PC-9 (cell line): ENCODE measurements around the gene IL2RG. TPM values are rescaled to one million over a fixed set of nuclear protein-coding genes. Genes with fewer than 3 reads are reported as not detected.

Experiments
- BruUV-seq: library from RNA; stranded (reverse); fragments of 400-500 nt; replicated peaks from 2 replicates; lab custom pipeline; 2021; lab: Mats Ljungman, UMichigan
- CTCF ChIA-PET: fragments of 300-600 bp; sonication (Branson Sonifier 250); formaldehyde crosslinking; loops from one replicate; lab custom pipeline; 2022; ENCODE audit warnings: antibody characterized with exemption; lab: Charles Lee
- POLR2A ChIA-PET: fragments of 300-600 bp; sonication (Branson Sonifier 250); formaldehyde crosslinking; loops from one replicate; lab custom pipeline; 2022; ENCODE audit warnings: antibody characterized with exemption; ENCODE audit not compliant: unreplicated experiment; lab: Charles Lee
- DNase-seq, 2 experiments: peaks; one replicate each; pipeline versions ENCODE4 v3.0.0 to v3.0.0-alpha.2; 2015 to 2022; ENCODE audit warnings: mixed read lengths in 1 of 2
- H2AFZ ChIP-seq: fragments of 200-600 bp; sonication (generic); 2 replicates; pipeline ENCODE4 v1.8.1; 2017; ENCODE audit warnings: antibody characterized with exemption
- H3F3A ChIP-seq: fragments of 200-600 bp; sonication (generic); 2 replicates; pipeline ENCODE4 v1.8.1; 2017; ENCODE audit warnings: antibody characterized with exemption, mild to moderate bottlenecking, low read depth; ENCODE audit not compliant: insufficient read depth
- H3K27ac ChIP-seq: fragments of 200-600 bp; sonication (generic); 2 replicates; pipeline ENCODE4 v1.6.1; 2016; ENCODE audit warnings: mixed run types
- H3K27me3 ChIP-seq: fragments of 200-600 bp; sonication (generic); 2 replicates; pipeline ENCODE4 v1.6.1; 2016; ENCODE audit warnings: low read depth, mixed run types; ENCODE audit not compliant: insufficient read depth
- H3K36me3 ChIP-seq: fragments of 200-600 bp; sonication (generic); 2 replicates; pipeline ENCODE4 v1.6.1; 2016; ENCODE audit warnings: low read depth, mixed run types
- H3K4me1 ChIP-seq: fragments of 200-600 bp; sonication (generic); replicated peaks from 2 replicates; pipeline ENCODE4 v1.6.1; 2016; ENCODE audit warnings: mixed run types; ENCODE audit not compliant: insufficient read depth
- H3K4me2 ChIP-seq: fragments of 200-600 bp; sonication (generic); 2 replicates; pipeline ENCODE4 v1.6.1; 2017; ENCODE audit warnings: mixed run types
- H3K4me3 ChIP-seq: fragments of 200-600 bp; sonication (generic); 2 replicates; pipeline ENCODE4 v1.6.1; 2016; ENCODE audit warnings: mixed run types
- H3K79me2 ChIP-seq: fragments of 200-600 bp; sonication (generic); 2 replicates; pipeline ENCODE4 v1.6.1; 2017; ENCODE audit warnings: low read depth, mixed run types
- H3K9me2 ChIP-seq: fragments of 200-600 bp; sonication (generic); 2 replicates; pipeline ENCODE4 v1.8.1; 2017; ENCODE audit warnings: mild to moderate bottlenecking; ENCODE audit not compliant: insufficient read depth
- H3K9me3 ChIP-seq: fragments of 200-600 bp; sonication (generic); 2 replicates; pipeline ENCODE4 v1.8.1; 2016; ENCODE audit warnings: low read depth; ENCODE audit not compliant: insufficient read depth
- H4K20me1 ChIP-seq: fragments of 200-600 bp; sonication (generic); 2 replicates; pipeline ENCODE4 v1.8.1; 2017; ENCODE audit not compliant: insufficient read depth
- CTCF ChIP-seq: fragments of 200-600 bp; sonication (generic); conservative IDR thresholded peaks from 2 replicates; pipeline ENCODE4 v1.6.1; 2017; ENCODE audit warnings: mixed run types, antibody characterized with exemption, mild to moderate bottlenecking, moderate library complexity
- EZH2 ChIP-seq: fragments of 200-600 bp; sonication (generic); IDR thresholded peaks from 2 replicates; pipeline ENCODE4 v1.8.0; 2017; ENCODE audit warnings: antibody characterized with exemption, low read depth
- intact Hi-C: fragments of 100-400 bp; cut with micrococcal nuclease; formaldehyde crosslinking; loops from one replicate; pipeline ENCODE4 v1.10.0; 2022; ENCODE audit not compliant: unreplicated experiment
- total RNA-seq: library from RNA; stranded (reverse); gene quantifications from 2 replicates; pipeline ENCODE4 v1.2.3, GENCODE V29; 2021

The IL2RG gene
- total RNA-seq, 1 experiment from 2014 or later, result not detected

- Histone ChIP-seq H3K4me2 (no peak overlapping the region), H4K20me1 (no peaks in the 10 kb centered on the region), H3K4me1 (peaks cover 26% of the 10 kb centered on the region), H3K79me2 (peaks cover 19% of the 10 kb centered on the region), H2AFZ (no peak overlapping the region), H3K27ac (no peak overlapping the region), H3K27me3 (no peaks in the 10 kb centered on the region), H3K4me3 (no peak overlapping the region), H3K9me3 (no peaks in the 10 kb centered on the region), H3F3A (peaks cover 16% of the 10 kb centered on the region; the same call in 1 of the 2 replicates), H3K9me2 (no peaks in the 10 kb centered on the region), H3K36me3 (no peaks in the 10 kb centered on the region)
- ChIA-PET POLR2A (no interaction called here), CTCF (no interaction called here)
- DNase-seq, result no peak
- BruUV-seq, result no TSS peak
- TF ChIP-seq CTCF (no peak), EZH2 (no peak)
- intact Hi-C loops, result no loop called here
Observed at GRCh38 chrX:71070531-71070930, 40.8 kb downstream of the IL2RG start.

- H4K20me1 ChIP-seq, result no peaks in the 10 kb centered on the region
- H3K36me3 ChIP-seq, result no peaks in the 10 kb centered on the region
- H3K4me3 ChIP-seq, result peak within 1 kb of the TSS; percentile 87
- no peaks in the 10 kb centered on the region for H3K27me3 ChIP-seq
- ChIA-PET POLR2A (interaction anchor here (0.7 to 0.8 kb wide), 2 partner anchors 279 to 683 kb away, joined by 4 to 8 read pairs; no protein-coding TSS in a partner anchor), CTCF (interaction anchor here (0.6 kb wide), 1 partner anchor 584 kb away, joined by 3 read pairs; no protein-coding TSS in a partner anchor)
- H3K4me1 ChIP-seq, result peaks cover 21% of the 10 kb centered on the region
- peaks cover 8% of the 10 kb centered on the region; the same call in 1 of the 2 replicates for H3F3A ChIP-seq
- BruUV-seq, result no TSS peak
- TF ChIP-seq CTCF (no peak), EZH2 (no peak)
- intact Hi-C loops, result no loop called here
- no peaks in the 10 kb centered on the region for H3K9me3 ChIP-seq
- peaks cover 21% of the 10 kb centered on the region for H3K79me2 ChIP-seq
- H3K4me2 ChIP-seq, result peak within 1 kb of the TSS; percentile 86
- peak within 1 kb of the TSS; percentile 98 for H2AFZ ChIP-seq
- no peaks in the 10 kb centered on the region for H3K9me2 ChIP-seq
- peak; percentile 84 to 92 for DNase-seq
- H3K27ac ChIP-seq, result peak within 1 kb of the TSS; percentile 49
Observed at GRCh38 chrX:71068044-71068918, 43.1 kb downstream of the IL2RG start, which contains the start of gene SNX12. Gene SNX12 (minus strand): TSS chrX:71068334. CDS start chrX:71068306, 28 bp downstream.

GRCh38 chrX:71067712-71068043 lies 43.7 kb downstream of the IL2RG start:
- BruUV-seq, result no TSS peak
- Histone ChIP-seq H3K4me1 (peaks cover 17% of the 10 kb centered on the region), H3K27me3 (no peaks in the 10 kb centered on the region), H3K27ac (0 out of 2 replicates have a peak overlapping the region, but pooled peaks have one; percentile 48), H3K79me2 (peaks cover 21% of the 10 kb centered on the region), H3K4me3 (peak overlapping the region; percentile 87), H3F3A (peaks cover 5% of the 10 kb centered on the region; the same call in 1 of the 2 replicates), H3K9me2 (no peaks in the 10 kb centered on the region), H2AFZ (peak overlapping the region; percentile 82), H3K9me3 (no peaks in the 10 kb centered on the region), H4K20me1 (no peaks in the 10 kb centered on the region), H3K4me2 (peak overlapping the region; percentile 82), H3K36me3 (no peaks in the 10 kb centered on the region)
- POLR2A ChIA-PET, result interaction anchor here (0.6 to 0.8 kb wide), 3 partner anchors 279 to 1653 kb away, joined by 4 to 8 read pairs (median 5); no protein-coding TSS in a partner anchor
- DNase-seq, result no peak
- intact Hi-C loops, result no loop called here
- no peak for TF ChIP-seq EZH2
- no peak for TF ChIP-seq CTCF
- CTCF ChIA-PET, result interaction anchor here (0.6 kb wide), 1 partner anchor 585 kb away, joined by 3 read pairs; no protein-coding TSS in a partner anchor
